ENCODE data around the gene ASAP2. TPM values are rescaled to one million over a fixed set of nuclear protein-coding genes. Genes with fewer than 3 reads are reported as not detected.

Gene ASAP2
- polyA plus RNA-seq, 1 donor from 2014 or later = 41.0 TPM

- Histone ChIP-seq H3K27me3 (ENCODE audit: insufficient read depth, low read depth, low read length) (no peaks in the 10 kb centered on the region), H3K79me2 (replicated peaks; ENCODE audit: insufficient read depth, low read length) (no peaks in the 10 kb centered on the region), H3K9ac (ENCODE audit: low read length) (no peak overlapping the region), H2AFZ (ENCODE audit: low read depth, low read length) (no peak overlapping the region), H3K4me3 (ENCODE audit: low read length) (no peak overlapping the region), H3K9me3 (ENCODE audit: low read length) (no peaks in the 10 kb centered on the region), H3K4me2 (ENCODE audit: low read length) (no peak overlapping the region), H3F3A (ENCODE audit: insufficient read depth, low read length, poor library complexity, severe bottlenecking) (no peaks in the 10 kb centered on the region), H3K9me2 (ENCODE audit: insufficient read depth, low read length) (no peaks in the 10 kb centered on the region), H4K20me1 (ENCODE audit: insufficient read depth) (no peaks in the 10 kb centered on the region), H3K36me3 (ENCODE audit: insufficient read depth, low read length) (no peaks in the 10 kb centered on the region), H3K27ac (ENCODE audit: low read length) (no peak overlapping the region)
- no peak for TF ChIP-seq SMC3 (conservative IDR thresholded peaks at IDR 0.05; ENCODE audit: poor library complexity)
Measured at GRCh38 chr2:9380702-9381628, 174.4 kb downstream of the ASAP2 start.

- TF ChIP-seq MXI1 (conservative IDR thresholded peaks at IDR 0.05; ENCODE audit: poor library complexity, severe bottlenecking) = no peak
- TF ChIP-seq POLR2AphosphoS5 (IDR thresholded peaks at IDR 0.05) = no peak
- TF ChIP-seq TAF1 (IDR thresholded peaks at IDR 0.05; ENCODE audit: low read depth) = no peak
- no peak for TF ChIP-seq SMC3 (conservative IDR thresholded peaks at IDR 0.05; ENCODE audit: poor library complexity)
- no peak for TF ChIP-seq EP300 (conservative IDR thresholded peaks at IDR 0.05; ENCODE audit: poor library complexity, severe bottlenecking)
- no peak for TF ChIP-seq EZH2 (IDR thresholded peaks at IDR 0.05; ENCODE audit: borderline replicate concordance, insufficient read depth, low read length, poor library complexity, severe bottlenecking)
- no peak for TF ChIP-seq CTCF (IDR thresholded peaks at IDR 0.05; ENCODE audit: poor library complexity, severe bottlenecking)
- no peak for TF ChIP-seq RAD21 (conservative IDR thresholded peaks at IDR 0.05)
- no peak for TF ChIP-seq REST (IDR thresholded peaks at IDR 0.05; ENCODE audit: borderline replicate concordance)
- Histone ChIP-seq H4K20me1 (ENCODE audit: insufficient read depth) (no peaks in the 10 kb centered on the region), H3K27me3 (ENCODE audit: insufficient read depth, low read depth, low read length) (no peaks in the 10 kb centered on the region), H3K4me3 (ENCODE audit: low read length) (no peak overlapping the region), H2AFZ (ENCODE audit: low read depth, low read length) (no peak overlapping the region), H3K4me2 (ENCODE audit: low read length) (no peak overlapping the region), H3K36me3 (ENCODE audit: insufficient read depth, low read length) (no peaks in the 10 kb centered on the region), H3K27ac (ENCODE audit: low read length) (no peak overlapping the region), H3K9me3 (ENCODE audit: low read length) (no peaks in the 10 kb centered on the region), H3K9me2 (ENCODE audit: insufficient read depth, low read length) (no peaks in the 10 kb centered on the region), H3K9ac (ENCODE audit: low read length) (no peak overlapping the region), H3K79me2 (replicated peaks; ENCODE audit: insufficient read depth, low read length) (no peaks in the 10 kb centered on the region), H3F3A (ENCODE audit: insufficient read depth, low read length, poor library complexity, severe bottlenecking) (no peaks in the 10 kb centered on the region)
Measured at GRCh38 chr2:9382604-9383235, 176.1 kb downstream of the ASAP2 start.
